ENCODE measurements around the gene UGT1A5. TPM values are rescaled to one million over a fixed set of nuclear protein-coding genes. Genes with fewer than 3 reads are reported as not detected.
"Not testable (repeated sequence)": the region's sequence is repeated elsewhere in the genome, so short reads cannot be mapped to it uniquely, and the experiment has no call there.

The UGT1A5 gene
- polyA plus RNA-seq, 1 experiment, result not detected

DNA sequence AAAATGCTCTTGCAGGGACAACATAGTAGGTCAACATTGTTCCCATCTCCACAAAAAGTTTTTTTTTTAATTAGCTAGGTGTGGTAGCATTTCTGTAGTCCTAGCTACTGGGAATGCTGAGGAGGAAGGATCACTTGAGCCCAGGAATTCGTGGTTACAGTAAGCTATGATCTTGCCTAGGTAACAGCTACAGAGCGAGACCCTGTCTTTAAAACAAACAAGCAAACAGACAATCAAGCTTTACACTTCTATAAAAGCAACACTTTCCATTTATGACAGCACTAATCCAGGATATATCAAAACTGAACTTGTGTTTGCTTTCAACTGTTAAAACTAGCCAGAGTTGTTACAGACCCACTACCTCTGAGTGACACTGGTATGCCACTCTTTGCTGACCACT lies 28.2 kb downstream of the UGT1A5 start:
- H3K36me3 ChIP-seq (ENCODE audit: control insufficient read depth, insufficient read depth, low read length), result no peaks in the 10 kb centered on the region
- no peak overlapping the region for H3K4me3 ChIP-seq (ENCODE audit: low read depth, low read length)
- ChIA-PET CTCF (interaction anchor here (1.4 kb wide), 1 partner anchor 15 kb away, joined by 3 read pairs; no protein-coding TSS in a partner anchor), POLR2A (no interaction called here)
- DNase-seq (ENCODE audit: low read depth), result no peak
- no peaks in the 10 kb centered on the region for H3K27me3 ChIP-seq (ENCODE audit: control insufficient read depth, insufficient read depth, low read length)
- TF ChIP-seq, protein P1, sequence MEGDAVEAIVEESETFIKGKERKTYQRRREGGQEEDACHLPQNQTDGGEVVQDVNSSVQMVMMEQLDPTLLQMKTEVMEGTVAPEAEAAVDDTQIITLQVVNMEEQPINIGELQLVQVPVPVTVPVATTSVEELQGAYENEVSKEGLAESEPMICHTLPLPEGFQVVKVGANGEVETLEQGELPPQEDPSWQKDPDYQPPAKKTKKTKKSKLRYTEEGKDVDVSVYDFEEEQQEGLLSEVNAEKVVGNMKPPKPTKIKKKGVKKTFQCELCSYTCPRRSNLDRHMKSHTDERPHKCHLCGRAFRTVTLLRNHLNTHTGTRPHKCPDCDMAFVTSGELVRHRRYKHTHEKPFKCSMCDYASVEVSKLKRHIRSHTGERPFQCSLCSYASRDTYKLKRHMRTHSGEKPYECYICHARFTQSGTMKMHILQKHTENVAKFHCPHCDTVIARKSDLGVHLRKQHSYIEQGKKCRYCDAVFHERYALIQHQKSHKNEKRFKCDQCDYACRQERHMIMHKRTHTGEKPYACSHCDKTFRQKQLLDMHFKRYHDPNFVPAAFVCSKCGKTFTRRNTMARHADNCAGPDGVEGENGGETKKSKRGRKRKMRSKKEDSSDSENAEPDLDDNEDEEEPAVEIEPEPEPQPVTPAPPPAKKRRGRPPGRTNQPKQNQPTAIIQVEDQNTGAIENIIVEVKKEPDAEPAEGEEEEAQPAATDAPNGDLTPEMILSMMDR (IDR thresholded peaks at IDR 0.05; ENCODE audit: insufficient read depth, low read depth, low read length), result no peak

DNA sequence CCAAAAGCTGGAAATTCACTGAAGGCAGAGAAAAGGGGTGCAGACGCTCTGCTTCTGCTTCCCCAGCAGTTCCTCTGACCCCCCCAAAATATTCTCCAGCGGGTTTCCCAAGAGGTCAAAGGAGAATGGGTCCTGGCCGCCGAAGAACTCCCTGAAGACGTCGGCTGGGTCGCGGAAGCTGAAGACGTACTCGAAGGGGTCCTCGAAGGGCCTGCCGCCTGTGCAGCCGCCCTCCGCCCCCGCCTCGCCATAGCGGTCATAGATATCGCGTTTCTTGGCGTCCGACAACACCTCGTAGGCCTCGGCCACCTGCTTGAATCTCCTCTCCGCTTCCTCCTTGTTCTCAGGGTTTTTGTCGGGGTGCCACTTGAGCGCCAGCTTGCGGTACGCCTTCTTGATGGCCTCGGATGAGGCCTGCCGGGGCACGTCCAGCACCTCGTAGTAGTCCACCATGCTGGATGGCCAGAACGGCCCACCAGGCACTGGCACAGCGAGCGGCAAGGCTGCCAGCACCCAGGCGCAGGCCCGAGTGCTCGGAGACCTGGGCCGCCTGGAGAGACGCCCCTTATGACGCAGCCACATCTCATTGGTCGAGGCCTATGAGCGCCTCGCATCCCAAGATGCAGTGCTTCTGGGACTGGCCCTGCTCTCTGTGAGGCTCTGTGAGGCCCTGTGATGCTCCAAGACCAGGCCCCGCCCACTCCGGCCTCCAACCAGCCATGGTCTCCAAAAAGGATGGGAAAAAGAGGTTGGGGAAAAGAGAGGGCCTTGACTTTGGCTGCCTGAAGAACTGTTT lies 31.0 kb downstream of the UGT1A5 start:
- Histone ChIP-seq H3K36me3 (ENCODE audit: control insufficient read depth, insufficient read depth, low read length) (no peaks in the 10 kb centered on the region), H3K4me3 (ENCODE audit: low read depth, low read length) (no peak overlapping the region), H3K27me3 (ENCODE audit: control insufficient read depth, insufficient read depth, low read length) (no peaks in the 10 kb centered on the region)
- ChIA-PET POLR2A (no interaction called here), CTCF (no interaction called here)
- DNase-seq (ENCODE audit: low read depth), result no peak
- TF ChIP-seq, protein P1 (IDR thresholded peaks at IDR 0.05; ENCODE audit: insufficient read depth, low read depth, low read length), result no peak

DNA sequence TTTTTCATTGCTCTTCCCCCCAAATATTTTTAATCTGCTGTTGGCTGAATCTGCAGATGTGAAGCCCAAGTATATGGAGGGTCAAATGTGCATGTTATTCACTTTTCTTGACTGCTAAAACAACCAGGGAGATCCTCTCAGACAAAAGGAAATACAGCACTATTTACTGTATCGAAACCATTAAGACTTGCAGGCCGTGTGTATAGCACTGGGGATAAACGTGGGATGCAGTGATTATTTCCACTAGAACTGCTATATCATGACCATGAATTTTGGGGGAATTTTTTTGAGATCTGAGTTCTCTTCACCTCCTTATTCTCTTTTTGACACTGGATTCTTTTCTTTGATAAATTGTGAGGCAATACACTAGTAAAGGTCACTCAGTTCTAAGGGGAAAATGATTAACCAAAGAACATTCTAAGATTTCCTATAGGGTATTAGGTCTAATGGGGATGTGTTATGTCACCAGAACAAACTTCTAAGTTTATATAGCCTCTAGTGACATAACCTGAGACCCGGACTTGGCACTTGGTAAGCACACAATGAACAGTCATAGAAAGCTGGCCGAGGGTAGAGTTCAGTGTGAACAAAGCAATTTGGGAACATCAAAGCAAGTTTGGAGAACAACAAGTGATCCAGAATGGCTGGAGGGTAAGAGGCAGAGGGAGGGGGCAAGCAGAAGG lies 32.5 kb downstream of the UGT1A5 start:
- ChIA-PET CTCF (no interaction called here), POLR2A (no interaction called here)
- no peak for DNase-seq (ENCODE audit: low read depth)
- TF ChIP-seq, protein P1 (IDR thresholded peaks at IDR 0.05; ENCODE audit: insufficient read depth, low read depth, low read length), result no peak
- H3K27me3 ChIP-seq (ENCODE audit: control insufficient read depth, insufficient read depth, low read length), result no peaks in the 10 kb centered on the region
- no peaks in the 10 kb centered on the region for H3K36me3 ChIP-seq (ENCODE audit: control insufficient read depth, insufficient read depth, low read length)
- H3K4me3 ChIP-seq (ENCODE audit: low read depth, low read length), result no peak overlapping the region

DNA sequence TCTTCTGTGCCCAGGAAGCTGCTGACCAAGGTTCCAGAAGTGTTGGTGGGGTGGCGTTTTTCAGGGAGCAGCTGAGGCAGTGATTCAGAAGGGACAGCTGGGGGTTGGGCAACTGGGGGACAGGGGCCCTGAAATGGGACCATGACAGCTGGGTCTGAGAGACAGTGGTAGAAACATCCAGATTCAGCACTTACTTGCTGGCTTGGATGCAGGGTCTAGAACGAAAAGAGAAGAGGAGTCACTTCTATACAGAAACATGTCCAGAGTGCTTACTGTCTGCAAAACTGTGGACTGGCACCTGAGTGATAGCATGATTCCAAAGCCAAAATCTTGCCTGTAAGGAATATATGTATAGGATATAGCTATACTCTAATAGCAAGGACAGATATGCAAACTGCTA lies 33.1 kb downstream of the UGT1A5 start:
- CTCF ChIA-PET; H3K4me3 ChIP-seq (ENCODE audit: low read depth, low read length); H3K27me3 ChIP-seq (ENCODE audit: control insufficient read depth, insufficient read depth, low read length); DNase-seq (ENCODE audit: low read depth); H3K36me3 ChIP-seq (ENCODE audit: control insufficient read depth, insufficient read depth, low read length); POLR2A ChIA-PET: not testable (repeated sequence)

DNA sequence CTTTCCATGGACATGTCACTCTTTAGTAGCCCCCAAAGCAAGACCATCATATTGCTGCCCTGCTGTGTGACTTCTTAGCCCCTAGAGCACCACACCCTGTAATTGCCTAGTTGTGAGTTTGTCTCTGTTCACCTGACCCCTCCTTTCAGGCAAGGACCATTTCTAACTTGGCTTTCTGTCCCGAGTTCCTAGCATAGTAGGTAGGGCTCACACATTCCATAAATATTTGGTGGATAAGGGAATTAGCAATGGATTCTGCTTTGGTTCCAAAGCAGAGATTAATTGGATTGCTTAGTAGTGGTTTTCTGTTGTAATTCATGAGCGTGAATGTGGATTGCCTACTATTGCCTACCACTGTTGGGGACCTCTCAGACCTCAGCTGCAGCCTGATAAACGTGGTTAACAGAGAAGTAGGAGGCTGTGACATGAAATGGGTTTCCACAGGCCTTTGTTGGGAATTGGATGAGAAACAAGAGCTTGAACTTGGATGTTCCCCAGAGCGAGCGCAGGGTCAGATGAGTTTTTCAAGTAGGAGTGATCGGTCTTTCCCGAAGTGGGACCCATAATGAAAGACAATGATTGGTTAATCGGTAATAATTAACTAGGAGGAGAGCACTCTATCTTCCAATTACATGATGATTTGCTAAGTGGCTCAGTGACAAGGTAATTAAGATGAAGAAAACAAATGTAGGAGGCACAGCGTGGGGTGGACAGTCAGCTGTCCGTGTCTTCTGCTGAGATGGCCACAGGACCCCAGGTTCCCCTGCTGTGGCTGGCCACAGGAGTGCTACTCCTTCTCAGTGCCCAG lies 34.0 kb downstream of the UGT1A5 start:
- TF ChIP-seq, protein P1 (IDR thresholded peaks at IDR 0.05; ENCODE audit: insufficient read depth, low read depth, low read length), result no peak
- no peak overlapping the region for H3K4me3 ChIP-seq (ENCODE audit: low read depth, low read length)
- H3K36me3 ChIP-seq (ENCODE audit: control insufficient read depth, insufficient read depth, low read length), result no peaks in the 10 kb centered on the region
- ChIA-PET CTCF (no interaction called here), POLR2A (no interaction called here)
- no peaks in the 10 kb centered on the region for H3K27me3 ChIP-seq (ENCODE audit: control insufficient read depth, insufficient read depth, low read length)
- DNase-seq (ENCODE audit: low read depth), result no peak

All from BJ (cell line).